Measurements from ENCODE around the gene KCNK2. TPM values are rescaled to one million over a fixed set of nuclear protein-coding genes. Genes with fewer than 3 reads are reported as not detected.
"Not testable (repeated sequence)": the region's sequence is repeated elsewhere in the genome, so short reads cannot be mapped to it uniquely, and the experiment has no call there.

The KCNK2 gene
- total RNA-seq, 1 donor from 2014 or later: not detected

- no peak for DNase-seq
These were observed 77.8 kb downstream of the KCNK2 start for GRCh38 chr1:215160351-215160750.

GRCh38 chr1:215163144-215163543, 80.6 kb downstream of the KCNK2 start:
- DNase-seq: not testable (repeated sequence)

GRCh38 chr1:215166886-215167285, 84.3 kb downstream of the KCNK2 start:
- DNase-seq: no peak

GRCh38 chr1:215181518-215181917, 99.0 kb downstream of the KCNK2 start:
- DNase-seq: peak; percentile 67

- no peak for DNase-seq
These were observed 102.6 kb downstream of the KCNK2 start for GRCh38 chr1:215185067-215185620.

GRCh38 chr1:215188302-215188950, 105.9 kb downstream of the KCNK2 start:
- DNase-seq: no peak

GRCh38 chr1:215192306-215192705, 109.8 kb downstream of the KCNK2 start:
- no peak for DNase-seq

- DNase-seq: no peak
These were observed 115.5 kb downstream of the KCNK2 start for GRCh38 chr1:215198021-215198420.

- no peak for DNase-seq
These were observed 117.6 kb downstream of the KCNK2 start for GRCh38 chr1:215200121-215200520.

- no peak for DNase-seq
These were observed 118.7 kb downstream of the KCNK2 start for GRCh38 chr1:215201283-215201682.

GRCh38 chr1:215202868-215203267, 120.3 kb downstream of the KCNK2 start:
- no peak for DNase-seq

GRCh38 chr1:215210167-215210566, 127.6 kb downstream of the KCNK2 start:
- no peak for DNase-seq

GRCh38 chr1:215215846-215216245, 133.3 kb downstream of the KCNK2 start:
- DNase-seq: no peak

GRCh38 chr1:215219372-215219771, 136.8 kb downstream of the KCNK2 start:
- no peak for DNase-seq

- DNase-seq: no peak
These were observed 137.8 kb downstream of the KCNK2 start for GRCh38 chr1:215220346-215220745.

GRCh38 chr1:215226757-215227156, 144.2 kb downstream of the KCNK2 start:
- peak; percentile 20 for DNase-seq

GRCh38 chr1:215228193-215228592, 145.7 kb downstream of the KCNK2 start:
- no peak for DNase-seq

- no peak for DNase-seq
These were observed 158.9 kb downstream of the KCNK2 start for GRCh38 chr1:215241451-215241850.

- DNase-seq: no peak
These were observed 161.0 kb downstream of the KCNK2 start for GRCh38 chr1:215243345-215244054.

- no peak for DNase-seq
These were observed 168.4 kb downstream of the KCNK2 start for GRCh38 chr1:215250913-215251312.

GRCh38 chr1:215251428-215251827, 168.9 kb downstream of the KCNK2 start:
- no peak for DNase-seq

- DNase-seq: no peak
These were observed 169.6 kb downstream of the KCNK2 start for GRCh38 chr1:215252164-215252563.

GRCh38 chr1:215256936-215257679, 174.6 kb downstream of the KCNK2 start:
- DNase-seq: no peak

Data from dermis blood vessel endothelial cell (primary cell).